Suprapubic skin (tissue), 4 donors: ENCODE measurements around the gene HELZ. TPM values are rescaled to one million over a fixed set of nuclear protein-coding genes. Genes with fewer than 3 reads are reported as not detected.

Experiments used
- DNase-seq, 2 donors: peaks; one replicate each; pipeline ENCODE4 v3.0.0-alpha.2; 2019; ENCODE audit warnings: low spot score in 2 of 2
- H3K27ac ChIP-seq: fragments of 200-600 bp; sonication (generic); one replicate; pipeline ENCODE4 v1.5.1; 2019
- H3K27me3 ChIP-seq: fragments of 200-600 bp; sonication (generic); one replicate; pipeline ENCODE4 v1.5.1; 2019
- H3K36me3 ChIP-seq: fragments of 200-600 bp; sonication (generic); one replicate; pipeline ENCODE4 v1.5.1; 2019
- H3K4me1 ChIP-seq: fragments of 200-600 bp; sonication (generic); one replicate; pipeline ENCODE4 v1.5.1; 2019
- H3K4me3 ChIP-seq: fragments of 200-600 bp; sonication (generic); one replicate; pipeline ENCODE4 v1.5.1; 2019; ENCODE audit warnings: mild to moderate bottlenecking
- H3K9me3 ChIP-seq: fragments of 200-600 bp; sonication (generic); one replicate; pipeline ENCODE4 v1.5.1; 2019
- CTCF ChIP-seq, 2 donors: fragments of 200-600 bp in 1 of 2; fragments of 450-650 bp in 1 of 2; sonication (generic) in 1 of 2; IDR thresholded peaks; one replicate each; pipeline ENCODE4 v1.5.1; 2016 to 2019; ENCODE audit warnings: antibody characterized with exemption in 2 of 2, mild to moderate bottlenecking in 1 of 2, moderate library complexity in 1 of 2
- EP300 ChIP-seq: sonication (generic); formaldehyde crosslinking; IDR thresholded peaks from one replicate; pipeline ENCODE4 v1.6.1; 2017; ENCODE audit warnings: antibody characterized with exemption
- POLR2A ChIP-seq, 2 donors: fragments of 450-650 bp; IDR thresholded peaks; one replicate each; pipeline ENCODE4 v1.6.1; 2017; ENCODE audit warnings: antibody characterized with exemption in 2 of 2, mild to moderate bottlenecking in 2 of 2, moderate library complexity in 2 of 2
- POLR2AphosphoS5 ChIP-seq, 3 donors: sonication (generic); formaldehyde crosslinking; IDR thresholded peaks; one replicate each; pipeline ENCODE4 v1.6.1; 2017; ENCODE audit warnings: antibody characterized with exemption in 3 of 3
- WGBS: methylation state at CpG from one replicate; pipeline ENCODE4 v1.1.5; 2018; 5-methylcytosine and 5-hydroxymethylcytosine counted together
- total RNA-seq, 4 donors: library from RNA; depleted of rRNA; stranded (reverse); fragments of >200 nt; gene quantifications; one replicate each; pipeline ENCODE4 v1.1.0, GENCODE V29; 2016

Gene HELZ
- total RNA-seq, 4 donors from 2014 or later, result 30.9 to 88.5 (median 36.7) TPM

- 86% methylated on average over 11 of the region's 17 CpGs for WGBS
- no peak for DNase-seq
- TF ChIP-seq EP300, result no peak
- TF ChIP-seq CTCF (IDR thresholded peaks at IDR 0.05), result no peak
- TF ChIP-seq POLR2A (IDR thresholded peaks at IDR 0.05), result no peak
- TF ChIP-seq POLR2AphosphoS5 (IDR thresholded peaks at IDR 0.05), result no peak
- no peaks in the 10 kb centered on the region for H3K9me3 ChIP-seq
- no peak overlapping the region for H3K4me3 ChIP-seq
- H3K36me3 ChIP-seq, result no peaks in the 10 kb centered on the region
- peaks cover 4% of the 10 kb centered on the region for H3K4me1 ChIP-seq
- no peak overlapping the region for H3K27ac ChIP-seq
- H3K27me3 ChIP-seq, result peaks cover 6% of the 10 kb centered on the region
Measured at GRCh38 chr17:67024736-67025135, 220.3 kb downstream of the HELZ start.

GRCh38 chr17:67022451-67022810, 222.6 kb downstream of the HELZ start:
- whole genome bisulfite sequencing, result 89% methylated on average over 9 of the region's 12 CpGs
- Histone ChIP-seq H3K9me3 (no peaks in the 10 kb centered on the region), H3K27ac (no peak overlapping the region), H3K36me3 (no peaks in the 10 kb centered on the region), H3K4me1 (peaks cover 4% of the 10 kb centered on the region), H3K27me3 (peaks cover 7% of the 10 kb centered on the region), H3K4me3 (no peak overlapping the region)
- DNase-seq, result no peak
- TF ChIP-seq POLR2A (IDR thresholded peaks at IDR 0.05), result no peak
- TF ChIP-seq EP300, result no peak
- no peak for TF ChIP-seq CTCF (IDR thresholded peaks at IDR 0.05)
- no peak for TF ChIP-seq POLR2AphosphoS5 (IDR thresholded peaks at IDR 0.05)

DNA sequence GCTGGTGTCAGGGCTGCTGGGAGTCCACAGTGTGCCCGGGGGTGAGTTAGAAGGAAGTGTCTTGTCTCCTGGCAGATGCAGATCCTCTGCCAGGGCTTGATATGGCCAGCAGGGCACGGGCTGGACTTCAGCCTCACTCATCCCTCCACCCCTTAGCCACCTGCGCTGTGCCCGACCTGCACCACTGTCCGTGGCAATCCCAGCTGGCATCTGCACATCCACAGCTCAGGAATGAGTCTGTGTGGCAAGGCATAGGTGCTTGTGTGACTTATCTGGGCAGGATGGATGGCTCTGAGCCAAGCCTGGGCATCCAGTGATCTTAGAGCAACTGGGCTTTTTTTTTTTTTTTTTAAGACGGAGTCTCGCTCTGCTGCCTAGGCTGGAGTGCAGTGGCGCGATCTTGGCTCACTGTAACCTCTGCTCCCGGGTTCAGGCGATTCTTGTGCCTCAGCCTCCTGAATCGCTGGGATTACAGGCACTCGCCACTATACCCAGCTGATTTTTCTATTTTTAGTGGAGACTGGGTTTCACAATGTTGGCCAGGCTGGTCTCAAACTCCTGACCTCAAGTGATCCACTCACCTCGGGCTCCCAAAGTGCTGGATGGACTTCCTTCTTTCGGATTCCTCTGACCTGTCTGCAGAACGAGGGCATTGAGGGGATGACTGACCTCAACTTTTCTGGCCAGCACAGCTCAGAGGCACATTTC, 223.1 kb downstream of the HELZ start:
- DNase-seq, result no peak
- 88% methylated on average over 16 of the region's 16 CpGs for WGBS
- no peaks in the 10 kb centered on the region for H3K36me3 ChIP-seq
- H3K27ac ChIP-seq, result no peak overlapping the region
- H3K4me1 ChIP-seq, result peaks cover 4% of the 10 kb centered on the region
- TF ChIP-seq CTCF (IDR thresholded peaks at IDR 0.05), result no peak
- no peak for TF ChIP-seq EP300
- TF ChIP-seq POLR2A (IDR thresholded peaks at IDR 0.05), result no peak
- no peak for TF ChIP-seq POLR2AphosphoS5 (IDR thresholded peaks at IDR 0.05)
- no peaks in the 10 kb centered on the region for H3K9me3 ChIP-seq
- no peak overlapping the region for H3K4me3 ChIP-seq
- H3K27me3 ChIP-seq, result peaks cover 7% of the 10 kb centered on the region

DNA sequence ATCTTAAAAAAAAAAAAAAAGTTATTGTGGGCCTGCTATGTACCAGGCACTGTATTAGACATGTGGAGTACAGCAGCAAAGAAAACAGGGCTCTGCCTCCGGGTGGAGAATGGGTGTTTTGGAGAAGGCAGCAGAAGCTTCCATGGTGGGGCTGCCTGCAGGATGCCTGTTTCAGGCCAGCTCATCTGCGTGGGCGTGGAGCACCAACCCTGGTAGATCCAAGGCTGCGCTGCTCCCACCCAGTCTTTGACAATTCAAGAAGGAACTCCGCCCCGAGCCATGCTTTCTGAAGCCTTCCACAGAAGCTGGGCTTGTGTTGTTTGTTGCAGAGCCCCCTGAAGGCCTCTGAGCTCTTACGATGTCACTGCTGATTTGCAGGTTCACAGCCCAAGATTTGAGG, 223.8 kb downstream of the HELZ start:
- no peak for DNase-seq
- H3K9me3 ChIP-seq, result no peaks in the 10 kb centered on the region
- no peak overlapping the region for H3K4me3 ChIP-seq
- H3K36me3 ChIP-seq, result no peaks in the 10 kb centered on the region
- TF ChIP-seq POLR2A (IDR thresholded peaks at IDR 0.05) (no peak), POLR2AphosphoS5 (IDR thresholded peaks at IDR 0.05) (no peak), EP300 (no peak), CTCF (IDR thresholded peaks at IDR 0.05) (no peak)
- H3K27ac ChIP-seq, result no peak overlapping the region
- H3K27me3 ChIP-seq, result peaks cover 7% of the 10 kb centered on the region
- peaks cover 4% of the 10 kb centered on the region for H3K4me1 ChIP-seq
- WGBS, result 86% methylated on average over 3 of the region's 7 CpGs

Other genes starting within 250 kb of the HELZ start
- gene CACNG1, start 200.6 kb downstream of the HELZ start, total RNA-seq, result not detected
- gene PSMD12, start 121.4 kb upstream of the HELZ start, total RNA-seq, result 10 to 100 TPM; 25.0 to 31.4 (median 27.8) TPM
- gene PITPNC1, start 132.1 kb upstream of the HELZ start, total RNA-seq, result 1 to 10 TPM; 1.6 to 6.0 (median 3.2) TPM